A549 (cell line): ENCODE data around the gene WASF2. TPM values are rescaled to one million over a fixed set of nuclear protein-coding genes. Genes with fewer than 3 reads are reported as not detected.

Experiments used
- ATAC-seq, 2 experiments: fragments of 200-7000 bp in 1 of 2; fragments of >200 bp in 1 of 2; cut with Nextera tagmentation in 1 of 2; cut with Tn5 transposase in 1 of 2; 3 replicates each; pipeline versions ENCODE4 v1.8.0 to v1.9.1; 2018 to 2020; ENCODE audit warnings: mild to moderate bottlenecking in 1 of 2, moderate library complexity in 1 of 2
- CTCF ChIA-PET: fragments of 300-600 bp; sonication (Branson Sonifier 250); formaldehyde crosslinking; extraction: SDS; loops from one replicate; lab custom pipeline; 2021; ENCODE audit warnings: antibody characterized with exemption, inconsistent platforms; lab: Yijun Ruan, JAX
- POLR2A ChIA-PET: fragments of 350-600 bp; formaldehyde crosslinking; extraction: SDS; loops from one replicate; lab custom pipeline; 2021; ENCODE audit warnings: antibody characterized with exemption, inconsistent platforms; lab: Yijun Ruan, JAX
- DNase-seq, 2 experiments: peaks; one replicate each; pipeline versions ENCODE4 v3.0.0 to v3.0.0-alpha.2; 2011 to 2016; ENCODE audit warnings: low read depth in 1 of 2, low spot score in 1 of 2
- FAIRE-seq: peaks from 2 replicates; lab custom pipeline; 2011; peaks lifted over from hg19 to GRCh38; lab: Jason Lieb, UNC
- H3K27ac ChIP-seq, 2 experiments: fragments of >200 bp; sonication (Bioruptor Twin); formaldehyde crosslinking; 3 replicates each; pipeline ENCODE4 v1.5.1; 2016 to 2017
- H3K4me1 ChIP-seq: fragments of >200 bp; sonication (Bioruptor Twin); formaldehyde crosslinking; 3 replicates; pipeline ENCODE4 v1.6.1; 2016
- H3K4me2 ChIP-seq: fragments of >200 bp; sonication (Bioruptor Twin); formaldehyde crosslinking; 3 replicates; pipeline ENCODE4 v1.6.1; 2016
- H3K4me3 ChIP-seq: fragments of >200 bp; sonication (Bioruptor Twin); formaldehyde crosslinking; 3 replicates; pipeline ENCODE4 v1.5.1; 2016
- H3K9me3 ChIP-seq: fragments of >200 bp; sonication (Bioruptor Twin); formaldehyde crosslinking; 3 replicates; pipeline ENCODE4 v1.6.1; 2016
- ATOH8 ChIP-seq: fragments of 250-450 bp; sonication (Bioruptor Pico); IDR thresholded peaks from 2 replicates; pipeline ENCODE4 v1.5.0; 2020; ENCODE audit warnings: low read depth, mild to moderate bottlenecking, moderate library complexity
- CTCF ChIP-seq: fragments of >200 bp; sonication (Bioruptor Twin); formaldehyde crosslinking; IDR thresholded peaks from 3 replicates; pipeline ENCODE4 v1.5.1; 2016
- ELK1 ChIP-seq: fragments of 150-350 bp; IDR thresholded peaks from 2 replicates; pipeline ENCODE4 v1.6.1; 2014; ENCODE audit warnings: low read depth, mild to moderate bottlenecking, low read length
- HMGXB4 ChIP-seq: fragments of 250-450 bp; sonication (Bioruptor Pico); IDR thresholded peaks from 2 replicates; pipeline ENCODE4 v1.5.0; 2021; ENCODE audit warnings: mild to moderate bottlenecking, moderate library complexity, borderline replicate concordance
- HOXB13 ChIP-seq: fragments of 250-450 bp; sonication (Bioruptor Pico); IDR thresholded peaks from 2 replicates; pipeline ENCODE4 v1.5.0; 2020; ENCODE audit warnings: low read depth, mild to moderate bottlenecking, moderate library complexity
- KDM1A ChIP-seq: fragments of 200-600 bp; sonication (generic); IDR thresholded peaks from 2 replicates; pipeline ENCODE4 v1.6.1; 2016; ENCODE audit warnings: low read depth, mild to moderate bottlenecking
- MAFK ChIP-seq: fragments of 450-650 bp; IDR thresholded peaks from 2 replicates; pipeline ENCODE4 v1.6.1; 2014; ENCODE audit not compliant: partially characterized antibody
- PHF8 ChIP-seq: fragments of 200-600 bp; sonication (generic); IDR thresholded peaks from 2 replicates; pipeline ENCODE4 v1.6.1; 2016; ENCODE audit warnings: low read depth, mild to moderate bottlenecking, antibody characterized with exemption, moderate library complexity, borderline replicate concordance
- RFX5 ChIP-seq: fragments of 450-650 bp; IDR thresholded peaks from 2 replicates; pipeline ENCODE4 v1.7.1; 2014; ENCODE audit warnings: antibody characterized with exemption, mild to moderate bottlenecking, moderate library complexity
- SREBF2 ChIP-seq: fragments of 450-650 bp; IDR thresholded peaks from 2 replicates; pipeline ENCODE4 v1.6.1; 2014; ENCODE audit warnings: mild to moderate bottlenecking, moderate library complexity
- TFCP2L1 ChIP-seq: fragments of 250-450 bp; sonication (Bioruptor Pico); IDR thresholded peaks from 2 replicates; pipeline ENCODE4 v1.5.0; 2021; ENCODE audit warnings: mild to moderate bottlenecking
- TP53 ChIP-seq: fragments of 250-450 bp; sonication (Bioruptor Pico); IDR thresholded peaks from 2 replicates; pipeline ENCODE4 v1.5.0; 2021; ENCODE audit warnings: mild to moderate bottlenecking, moderate library complexity
- WGBS: methylation state at CpG from one replicate; pipeline ENCODE4 v1.1.6; 2017; ENCODE audit errors: missing lambda C conversion rate; 5-methylcytosine and 5-hydroxymethylcytosine counted together
- polyA plus RNA-seq, 4 experiments: library from polyadenylated mRNA; depleted of rRNA in 3 of 4; stranded (reverse); fragments of >200 nt; fragmentation: RNase III in 1 of 4; extraction: RNeasy Plus Mini Kit Qiagen cat#74134 plus additional on column Dnase treatment in 1 of 4; gene quantifications; 2 replicates in 3 of 4; 3 replicates in 1 of 4; pipeline ENCODE4 v1.2.3, GENCODE V29; 2011 to 2017

The WASF2 gene
- polyA plus RNA-seq, 2 of the 4 experiments (the other 2 are of a cell fraction): 22.7 to 44.9 TPM

- POLR2A ChIA-PET: no interaction called here
- ATAC-seq: no peak
Observed at GRCh38 chr1:27526569-27527222, 36.7 kb upstream of the WASF2 start.

More at GRCh38 chr1:27526569-27527222, 36.7 kb upstream of the WASF2 start:
- Histone ChIP-seq H3K4me1 (peaks cover 26% of the 10 kb centered on the region), H3K9me3 (no peaks in the 10 kb centered on the region), H3K4me2 (no peak overlapping the region), H3K4me3 (no peak overlapping the region), H3K27ac (peak overlapping the region in 1 of 2 experiments; percentile 84; a peak in 2 of 6 replicates)
- CTCF ChIA-PET: interaction anchor here (1.1 to 1.3 kb wide), 3 partner anchors 9 to 30 kb away, joined by 3 to 8 read pairs (median 6); no protein-coding TSS in a partner anchor
- TF ChIP-seq HOXB13: no peak
- no peak for TF ChIP-seq RFX5
- TF ChIP-seq ATOH8 (CRISPR knock-in tag): no peak
- TF ChIP-seq PHF8: no peak
- TF ChIP-seq CTCF: no peak
- no peak for TF ChIP-seq TP53 (CRISPR knock-in tag)
- TF ChIP-seq TFCP2L1 (CRISPR knock-in tag): no peak
- no peak for TF ChIP-seq SREBF2
- no peak for TF ChIP-seq KDM1A
- no peak for TF ChIP-seq MAFK
- TF ChIP-seq ELK1: no peak
- TF ChIP-seq HMGXB4: no peak
- DNase-seq: no peak
- FAIRE-seq: no peak
- 84% methylated on average over 10 of the region's 10 CpGs for WGBS
